Measurements from ENCODE around the gene KMT2A. TPM values are rescaled to one million over a fixed set of nuclear protein-coding genes. Genes with fewer than 3 reads are reported as not detected.

KMT2A gene
- total RNA-seq, 1 experiment from 2014 or later, result 50.4 TPM

DNA sequence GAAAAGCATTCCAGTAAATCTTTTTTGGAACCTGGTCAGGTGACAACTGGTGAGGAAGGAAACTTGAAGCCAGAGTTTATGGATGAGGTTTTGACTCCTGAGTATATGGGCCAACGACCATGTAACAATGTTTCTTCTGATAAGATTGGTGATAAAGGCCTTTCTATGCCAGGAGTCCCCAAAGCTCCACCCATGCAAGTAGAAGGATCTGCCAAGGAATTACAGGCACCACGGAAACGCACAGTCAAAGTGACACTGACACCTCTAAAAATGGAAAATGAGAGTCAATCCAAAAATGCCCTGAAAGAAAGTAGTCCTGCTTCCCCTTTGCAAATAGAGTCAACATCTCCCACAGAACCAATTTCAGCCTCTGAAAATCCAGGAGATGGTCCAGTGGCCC is 66.9 kb downstream of the KMT2A start:
- ChIA-PET CTCF (no interaction called here), POLR2A (no interaction called here), RAD21 (ENCODE audit: low non-redundant PET in 1 of 2, low total read pairs in 2 of 2, uncharacterized antibody in 2 of 2, unreplicated experiment in 2 of 2) (no interaction called here)
- Histone ChIP-seq H3K79me2 (ENCODE audit: insufficient read depth, low read length) (no peaks in the 10 kb centered on the region), H3K9me2 (ENCODE audit: insufficient read depth) (no peaks in the 10 kb centered on the region), H2AFZ (ENCODE audit: low read depth, low read length, poor library complexity, severe bottlenecking) (no peak overlapping the region), H3K27me3 (ENCODE audit: insufficient read depth, low read length) (no peaks in the 10 kb centered on the region), H4K20me1 (ENCODE audit: insufficient read depth) (no peaks in the 10 kb centered on the region), H3K4me2 (ENCODE audit: low read length) (no peak overlapping the region), H3K4me3 (replicated peaks in 1 of 2; ENCODE audit: low read depth in 1 of 2, low read length in 2 of 2) (no peak overlapping the region), H3K27ac (ENCODE audit: low read depth, low read length) (no peak overlapping the region), H3K36me3 (ENCODE audit: control insufficient read depth in 1 of 2, insufficient read depth in 2 of 2, low read length in 2 of 2) (peaks cover 65 to 75% of the 10 kb centered on the region in 2 experiments; a peak in 3 of 4 replicates), H3K9me3 (ENCODE audit: control insufficient read depth in 1 of 2, insufficient read depth in 1 of 2, low read depth in 1 of 2, low read length in 2 of 2) (no peaks in the 10 kb centered on the region), H3K9ac (ENCODE audit: low read length) (no peak overlapping the region), H3K4me1 (ENCODE audit: control insufficient read depth in 1 of 2, insufficient read depth in 2 of 2, low read length in 2 of 2) (no peaks in the 10 kb centered on the region)
- ATAC-seq (no peak), DNase-seq (ENCODE audit: low read depth, low spot score) (no peak)
- TF ChIP-seq SIN3A (IDR thresholded peaks at IDR 0.05; ENCODE audit: low read depth) (no peak), POLR2A (IDR thresholded peaks at IDR 0.05; ENCODE audit: borderline replicate concordance, extremely low read depth, insufficient read depth, insufficient read length) (no peak), RAD21 (IDR thresholded peaks at IDR 0.05; ENCODE audit: low read depth) (no peak), POLR2AphosphoS5 (IDR thresholded peaks at IDR 0.05; ENCODE audit: low read depth, low read length) (no peak), EGR1 (IDR thresholded peaks at IDR 0.05; ENCODE audit: low read depth) (no peak), CEBPB (IDR thresholded peaks at IDR 0.05; ENCODE audit: low read depth) (no peak), CBX3 (IDR thresholded peaks at IDR 0.05; ENCODE audit: low read depth) (no peak), ZNF274 (IDR thresholded peaks at IDR 0.05; ENCODE audit: low read depth, low read length) (no peak), EZH2phosphoT487 (IDR thresholded peaks at IDR 0.05; ENCODE audit: borderline replicate concordance) (no peak), YY1 (IDR thresholded peaks at IDR 0.05; ENCODE audit: extremely low read depth, insufficient replicate concordance, low read depth, low read length) (no peak), EZH2 (IDR thresholded peaks at IDR 0.05) (no peak), REST (IDR thresholded peaks at IDR 0.05; ENCODE audit: low read depth) (no peak), CTCF (IDR thresholded peaks at IDR 0.05 in 2 of 3, conservative IDR thresholded peaks at IDR 0.05 in 1 of 3; ENCODE audit: borderline replicate concordance in 1 of 3, insufficient read depth in 1 of 3, low read depth in 2 of 3, low read length in 2 of 3) (no peak)
- TF ChIP-seq, protein P1, sequence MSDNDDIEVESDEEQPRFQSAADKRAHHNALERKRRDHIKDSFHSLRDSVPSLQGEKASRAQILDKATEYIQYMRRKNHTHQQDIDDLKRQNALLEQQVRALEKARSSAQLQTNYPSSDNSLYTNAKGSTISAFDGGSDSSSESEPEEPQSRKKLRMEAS (IDR thresholded peaks at IDR 0.05), result no peak
- intact Hi-C loops (cut with micrococcal nuclease), result no loop called here
- no TSS peak for BruUV-seq (replicated peaks)
